Keratinocyte (primary cell): ENCODE results near the gene LRIG3.

ENCODE experiments used
- CTCF ChIP-seq, 3 experiments: IDR thresholded peaks in 1 of 3; conservative IDR thresholded peaks in 1 of 3; optimal IDR thresholded peaks in 1 of 3; 2 replicates in 2 of 3; 3 replicates in 1 of 3; pipeline versions ENCODE3 to v1.5.1; 2011; ENCODE audit warnings: low read length in 3 of 3, mild to moderate bottlenecking in 3 of 3, moderate library complexity in 2 of 3, control low read depth in 1 of 3, inconsistent platforms in 1 of 3; ENCODE audit not compliant: insufficient read depth in 2 of 3; ENCODE audit errors: extremely low read depth in 1 of 3
- EZH2 ChIP-seq: IDR thresholded peaks from one replicate; pipeline ENCODE4 v1.6.1; 2012; ENCODE audit warnings: inconsistent platforms, mild to moderate bottlenecking, low read length, moderate library complexity

- TF ChIP-seq CTCF (optimal IDR thresholded peaks at IDR 0.05 in 1 of 3, IDR thresholded peaks at IDR 0.05 in 1 of 3, conservative IDR thresholded peaks at IDR 0.05 in 1 of 3; ENCODE audit: extremely low read depth in 1 of 3, insufficient read depth in 2 of 3, low read length in 3 of 3) (no peak), EZH2 (no peak)
Measured at GRCh38 chr12:58959639-58960300, 39.5 kb upstream of the LRIG3 start.
